IPS DF 6.9 (cell line): ENCODE data around the gene TTC39A.
"Not testable (repeated sequence)": the region's sequence is repeated elsewhere in the genome, so short reads cannot be mapped to it uniquely, and the experiment has no call there.

ENCODE experiments used
- DNase-seq: peaks from one replicate; pipeline ENCODE4 v3.0.0-alpha.2; 2013; ENCODE audit warnings: low read depth, low spot score
- H3K27ac ChIP-seq: one replicate; pipeline ENCODE4 v1.5.1; 2013; ENCODE audit warnings: low read length, control low read depth
- H3K27me3 ChIP-seq: 2 replicates; pipeline ENCODE4 v1.6.1; 2013; ENCODE audit warnings: mild to moderate bottlenecking, low read length; ENCODE audit not compliant: control insufficient read depth, insufficient read depth
- H3K36me3 ChIP-seq: 2 replicates; pipeline ENCODE4 v1.6.1; 2013; ENCODE audit warnings: low read length; ENCODE audit not compliant: control insufficient read depth, insufficient read depth
- H3K4me1 ChIP-seq: 2 replicates; pipeline ENCODE4 v1.6.1; 2013; ENCODE audit warnings: low read length; ENCODE audit not compliant: control insufficient read depth, insufficient read depth
- H3K4me3 ChIP-seq: 2 replicates; pipeline ENCODE4 v1.5.1; 2013; ENCODE audit warnings: mild to moderate bottlenecking, low read length
- H3K9me3 ChIP-seq: 2 replicates; pipeline ENCODE4 v1.6.1; 2013; ENCODE audit warnings: low read length, inconsistent platforms; ENCODE audit not compliant: control insufficient read depth, insufficient read depth
- WGBS: extraction: QIAGEN DNeasy Blood & Tissue Kit; methylation state at CpG from one replicate; pipeline ENCODE4 v1.1.7; 2013; ENCODE audit warnings: mixed read lengths, missing lambda C conversion rate; ENCODE audit not compliant: insufficient read length, insufficient coverage; 5-methylcytosine and 5-hydroxymethylcytosine counted together

Gene TTC39A

DNA sequence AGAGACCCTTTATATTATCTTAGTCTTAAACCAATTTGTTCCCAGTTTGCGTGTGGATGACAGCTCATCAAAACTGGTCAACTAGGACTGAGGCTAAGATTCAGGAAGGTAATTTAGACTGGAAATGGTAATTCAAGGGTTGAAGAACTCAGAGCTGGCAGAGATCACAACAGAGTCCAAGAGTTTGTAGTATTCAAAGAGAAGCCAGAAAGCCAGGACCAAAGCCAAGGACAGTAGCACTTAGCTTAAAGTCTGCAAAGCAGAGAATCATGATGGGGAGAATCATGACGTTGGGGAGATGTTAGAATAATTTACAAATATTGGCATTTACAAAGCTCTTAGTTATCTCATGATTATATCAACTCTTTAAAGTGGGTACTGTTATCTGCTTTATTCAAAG, 61.7 kb downstream of the TTC39A start:
- H3K27me3 ChIP-seq: no peaks in the 10 kb centered on the region
- H3K9me3 ChIP-seq: no peaks in the 10 kb centered on the region
- H3K27ac ChIP-seq: no peak overlapping the region
- H3K4me3 ChIP-seq: no peak overlapping the region
- no peaks in the 10 kb centered on the region for H3K4me1 ChIP-seq
- no peak for DNase-seq
- no CpG with 5 or more reads among the region's 2 CpGs for WGBS
- no peaks in the 10 kb centered on the region; the same call in 1 of the 2 replicates for H3K36me3 ChIP-seq

DNA sequence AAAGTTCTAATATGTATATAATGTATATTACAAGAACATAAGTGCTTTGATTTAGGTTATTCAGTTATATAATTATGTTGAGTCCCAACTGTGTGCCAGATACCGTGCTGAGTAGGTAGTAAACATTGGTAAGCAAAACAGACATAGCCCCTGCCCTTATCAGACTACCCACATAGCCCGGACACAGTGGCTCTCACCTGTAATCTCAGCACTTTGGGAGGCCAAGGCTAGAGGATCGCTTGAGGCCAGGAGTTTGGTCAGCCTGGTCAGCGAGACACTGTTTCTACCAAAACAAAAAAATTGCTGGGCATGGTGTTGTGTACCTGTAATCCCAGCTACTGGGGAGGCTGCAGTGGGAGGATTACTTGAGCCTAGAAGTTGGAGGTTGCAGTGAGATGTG, 63.6 kb downstream of the TTC39A start:
- H3K36me3 ChIP-seq: no peaks in the 10 kb centered on the region; the same call in 1 of the 2 replicates
- H3K9me3 ChIP-seq: no peaks in the 10 kb centered on the region
- no peaks in the 10 kb centered on the region for H3K4me1 ChIP-seq
- H3K27ac ChIP-seq: no peak overlapping the region
- H3K4me3 ChIP-seq: no peak overlapping the region
- DNase-seq: no peak
- no peaks in the 10 kb centered on the region for H3K27me3 ChIP-seq
- WGBS: no CpG with 5 or more reads among the region's 4 CpGs

DNA sequence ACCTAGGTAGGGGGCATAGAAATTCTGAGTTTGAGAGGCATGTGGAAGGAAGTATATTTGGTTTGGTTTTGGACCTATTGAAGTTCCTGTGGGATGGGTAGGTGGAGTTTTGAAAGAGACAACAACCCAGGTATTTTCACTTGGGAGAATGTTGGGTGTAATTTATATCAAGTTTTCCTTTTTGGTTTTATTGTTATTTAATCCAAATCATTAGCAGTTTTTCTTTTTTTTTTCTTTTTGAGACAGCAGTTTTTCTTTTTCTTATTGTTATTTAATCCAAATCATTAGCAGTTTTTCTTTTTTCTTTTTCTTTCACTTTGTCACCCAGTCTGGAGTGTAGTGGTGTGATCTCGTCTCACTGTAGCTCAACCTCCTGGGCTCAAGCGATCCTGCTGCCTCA, 64.2 kb downstream of the TTC39A start:
- Histone ChIP-seq H3K4me1 (no peaks in the 10 kb centered on the region), H3K36me3 (no peaks in the 10 kb centered on the region; the same call in 1 of the 2 replicates), H3K27ac (no peak overlapping the region), H3K27me3 (no peaks in the 10 kb centered on the region), H3K4me3 (no peak overlapping the region), H3K9me3 (no peaks in the 10 kb centered on the region)
- WGBS: no CpG with 5 or more reads among the region's 2 CpGs
- no peak for DNase-seq

DNA sequence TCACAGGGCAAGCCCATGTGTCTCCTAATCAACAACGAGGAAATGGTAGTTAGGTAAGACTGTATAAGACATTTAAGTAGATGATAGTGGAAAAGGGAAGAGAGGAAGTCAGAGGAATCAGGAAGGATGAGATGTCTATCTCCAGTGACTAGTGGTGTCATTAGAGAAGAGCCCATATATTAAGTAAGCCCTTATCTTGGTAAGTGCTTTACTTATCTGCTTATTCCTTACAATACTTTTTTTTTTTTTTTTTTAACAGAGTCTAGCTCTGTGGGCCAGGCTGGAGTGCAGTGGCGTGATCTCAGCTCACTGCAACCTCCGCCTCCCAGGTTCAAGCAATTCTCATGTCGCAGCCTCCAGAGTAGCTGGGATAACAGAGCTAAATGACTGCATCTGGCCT, 64.7 kb downstream of the TTC39A start:
- no peak overlapping the region for H3K27ac ChIP-seq
- no CpG with 5 or more reads among the region's 4 CpGs for WGBS
- H3K4me1 ChIP-seq: no peaks in the 10 kb centered on the region
- no peak for DNase-seq
- H3K4me3 ChIP-seq: no peak overlapping the region
- H3K27me3 ChIP-seq: no peaks in the 10 kb centered on the region
- H3K36me3 ChIP-seq: no peaks in the 10 kb centered on the region
- H3K9me3 ChIP-seq: no peaks in the 10 kb centered on the region

DNA sequence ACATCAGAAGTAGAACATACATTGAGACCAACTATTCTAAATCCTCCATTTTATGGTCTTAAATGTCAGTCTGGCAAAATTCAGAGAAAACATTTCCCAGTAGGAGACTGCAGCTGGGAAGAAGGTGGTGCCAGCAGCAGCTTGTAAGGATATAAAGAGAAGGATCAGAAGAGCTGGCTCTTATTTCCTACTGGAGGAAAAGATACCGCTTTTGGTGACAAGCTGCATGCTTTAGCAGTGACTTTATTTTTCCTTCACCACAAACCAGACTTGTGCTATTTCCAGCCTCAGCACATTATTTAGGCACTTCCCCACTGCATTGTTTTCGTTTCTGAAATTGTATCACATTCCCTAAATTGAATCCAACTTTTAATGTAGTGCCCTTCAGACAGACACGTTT, 65.9 kb downstream of the TTC39A start:
- Histone ChIP-seq H3K36me3 (no peaks in the 10 kb centered on the region), H3K4me3 (no peak overlapping the region), H3K27ac (no peak overlapping the region), H3K27me3 (no peaks in the 10 kb centered on the region), H3K4me1 (no peaks in the 10 kb centered on the region), H3K9me3 (no peaks in the 10 kb centered on the region)
- WGBS: no CpG with 5 or more reads among the region's 3 CpGs
- no peak for DNase-seq

DNA sequence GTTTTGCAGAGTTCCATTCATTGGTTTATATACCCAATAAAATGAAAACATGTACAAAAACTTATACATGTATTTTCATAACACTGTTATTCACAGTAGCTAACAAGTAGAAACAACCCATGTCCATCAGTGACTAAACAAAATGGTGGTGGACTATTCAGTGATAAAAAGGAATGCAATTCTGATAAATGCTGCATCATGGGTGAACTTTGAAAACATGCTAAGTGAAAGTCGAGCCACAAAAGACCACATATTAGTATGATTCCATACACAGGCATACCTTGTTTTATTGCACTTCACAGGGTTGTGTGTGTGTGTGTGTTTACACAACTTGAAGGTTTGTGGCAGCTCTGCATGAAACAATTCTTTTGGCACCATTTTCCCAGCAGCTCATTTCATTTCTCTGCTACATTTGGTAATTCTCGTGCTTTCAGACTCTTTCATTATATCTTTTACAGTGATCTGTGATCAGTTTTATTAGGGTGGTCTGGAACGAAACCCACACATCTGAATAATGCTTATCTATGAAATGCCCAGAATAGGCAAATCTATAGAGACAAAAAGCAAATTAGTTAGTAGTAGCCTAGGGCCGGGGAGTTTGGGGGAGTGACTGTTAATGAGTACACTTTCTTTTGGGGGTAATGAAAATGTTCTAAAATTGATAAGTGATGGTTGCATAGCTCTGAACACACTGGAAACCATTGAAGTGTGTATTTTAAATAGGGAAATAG, 67.0 kb downstream of the TTC39A start:
- H3K36me3 ChIP-seq: no peaks in the 10 kb centered on the region
- no peak for DNase-seq
- no peak overlapping the region for H3K27ac ChIP-seq
- H3K4me1 ChIP-seq: no peaks in the 10 kb centered on the region
- no peak overlapping the region for H3K4me3 ChIP-seq
- WGBS: no CpG with 5 or more reads among the region's 4 CpGs
- no peaks in the 10 kb centered on the region for H3K9me3 ChIP-seq
- H3K27me3 ChIP-seq: no peaks in the 10 kb centered on the region

DNA sequence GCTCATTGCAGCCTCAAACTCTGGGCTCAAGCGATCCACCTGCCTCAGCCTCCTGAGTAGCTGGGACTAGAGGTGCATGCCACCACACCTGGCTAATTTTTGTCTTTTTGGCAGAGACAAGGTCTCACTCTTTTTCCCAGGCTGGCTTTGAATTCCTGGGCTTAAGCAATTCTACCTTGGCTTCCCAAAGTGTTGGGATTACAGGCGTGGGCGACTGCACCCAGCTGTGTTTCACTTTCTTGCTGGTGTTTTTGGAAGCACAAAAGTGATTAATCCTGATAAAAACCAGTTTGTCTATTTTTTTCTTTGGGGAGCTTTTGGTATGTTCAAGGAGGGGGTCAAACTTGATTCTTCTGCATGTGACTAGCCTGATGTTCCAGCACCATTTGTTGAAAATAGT, 75.0 kb downstream of the TTC39A start:
- DNase-seq: no peak
- no peaks in the 10 kb centered on the region for H3K4me1 ChIP-seq
- H3K36me3 ChIP-seq: no peaks in the 10 kb centered on the region
- no peaks in the 10 kb centered on the region for H3K27me3 ChIP-seq
- no CpG with 5 or more reads among the region's 3 CpGs for WGBS
- H3K4me3 ChIP-seq: no peak overlapping the region
- H3K27ac ChIP-seq: no peak overlapping the region
- no peaks in the 10 kb centered on the region for H3K9me3 ChIP-seq

DNA sequence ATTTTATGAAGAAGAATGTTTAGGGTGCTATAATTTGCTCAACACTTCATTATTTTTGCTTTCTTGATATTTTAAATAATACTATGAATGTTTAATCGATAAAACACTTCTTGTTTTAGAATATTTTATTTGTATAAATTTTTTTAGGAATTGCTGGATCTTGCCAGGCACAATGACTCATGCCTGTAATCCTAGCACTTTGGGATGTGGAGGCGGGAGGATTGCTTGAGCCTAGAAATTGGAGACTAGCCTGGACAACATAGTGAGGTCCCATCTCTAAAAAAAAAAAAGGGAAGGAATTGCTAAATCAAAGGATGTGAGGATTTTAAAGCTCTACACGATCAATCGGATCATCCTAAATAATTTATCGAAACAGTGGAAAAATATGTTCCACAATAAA, 76.7 kb downstream of the TTC39A start:
- H3K4me1 ChIP-seq: no peaks in the 10 kb centered on the region
- no peaks in the 10 kb centered on the region for H3K27me3 ChIP-seq
- DNase-seq: no peak
- no peak overlapping the region for H3K27ac ChIP-seq
- no peak overlapping the region for H3K4me3 ChIP-seq
- H3K9me3 ChIP-seq: no peaks in the 10 kb centered on the region
- no peaks in the 10 kb centered on the region for H3K36me3 ChIP-seq
- no CpG with 5 or more reads among the region's 5 CpGs for WGBS

DNA sequence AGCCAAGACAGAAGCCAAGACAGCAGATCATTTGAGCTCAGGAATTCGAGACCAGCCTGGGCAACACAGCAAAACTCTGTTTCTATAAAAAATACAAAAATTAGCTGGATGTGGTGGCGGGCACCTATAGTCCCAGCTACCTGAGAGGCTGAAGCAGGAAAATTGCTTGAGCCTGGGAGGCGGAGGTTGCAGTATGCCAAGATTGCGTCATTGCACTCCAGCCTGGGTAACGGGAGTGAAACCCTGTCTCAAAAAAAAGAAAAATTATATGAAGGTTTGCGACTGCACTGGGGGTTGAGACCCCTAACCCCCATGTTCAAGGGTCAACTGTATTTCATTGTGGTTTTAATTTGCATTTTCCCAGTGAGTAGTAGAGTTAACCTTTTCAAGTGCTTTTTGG, 78.0 kb downstream of the TTC39A start:
- no peak for DNase-seq
- Histone ChIP-seq H3K4me1 (no peaks in the 10 kb centered on the region), H3K27me3 (no peaks in the 10 kb centered on the region), H3K36me3 (no peaks in the 10 kb centered on the region), H3K4me3 (no peak overlapping the region), H3K9me3 (no peaks in the 10 kb centered on the region), H3K27ac (no peak overlapping the region)
- no CpG with 5 or more reads among the region's 6 CpGs for WGBS

DNA sequence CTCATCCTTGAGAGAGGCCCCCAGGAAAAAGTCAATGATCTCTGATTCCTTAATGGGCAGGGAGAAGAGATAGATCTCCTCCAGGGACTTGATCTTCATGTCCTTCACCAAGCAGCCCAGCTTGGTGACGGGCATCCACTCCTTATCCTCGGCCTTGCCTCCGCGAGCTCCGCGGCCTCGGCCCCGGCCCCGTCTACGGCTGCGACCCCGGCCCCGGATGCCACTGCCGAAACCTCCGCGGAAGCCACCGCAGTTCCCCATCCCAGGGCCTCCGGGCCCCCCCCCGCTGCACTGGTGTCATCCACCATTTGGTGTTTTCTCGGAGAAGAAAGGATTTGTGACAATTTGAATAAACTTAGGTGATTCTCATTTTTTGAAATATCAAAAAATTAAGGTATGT, 79.2 kb downstream of the TTC39A start:
- not testable (repeated sequence) for H3K4me1 ChIP-seq, DNase-seq, H3K36me3 ChIP-seq, H3K9me3 ChIP-seq, H3K4me3 ChIP-seq, H3K27me3 ChIP-seq, H3K27ac ChIP-seq
- WGBS: no CpG with 5 or more reads among the region's 20 CpGs

DNA sequence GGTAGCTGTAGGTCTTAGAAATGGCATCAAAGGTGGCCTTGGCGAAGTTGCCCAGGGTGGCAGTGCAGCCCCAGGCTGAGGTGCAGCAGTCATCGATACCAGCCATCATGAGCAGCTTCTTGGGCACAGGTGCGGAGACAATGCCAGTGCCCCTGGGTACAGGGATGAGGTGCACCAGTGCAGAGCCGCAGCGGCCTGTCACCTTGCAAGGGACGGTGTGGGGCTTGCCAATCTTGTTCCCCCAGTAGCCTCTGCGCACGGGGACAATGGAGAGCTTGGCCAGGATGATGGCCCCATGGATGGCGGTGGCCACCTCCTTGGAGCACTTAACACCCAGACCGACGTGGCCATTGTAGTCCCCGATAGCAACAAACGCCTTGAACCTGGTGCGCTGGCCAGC, 79.6 kb downstream of the TTC39A start:
- H3K4me1 ChIP-seq, H3K27ac ChIP-seq, H3K4me3 ChIP-seq, DNase-seq, H3K9me3 ChIP-seq, H3K36me3 ChIP-seq, H3K27me3 ChIP-seq: not testable (repeated sequence)
- no CpG with 5 or more reads among the region's 14 CpGs for WGBS
